Measurements from ENCODE around the gene GBP5.
A peak's percentile ranks its signal among the peaks of the same experiment; 100 is the strongest.

The GBP5 gene

DNA sequence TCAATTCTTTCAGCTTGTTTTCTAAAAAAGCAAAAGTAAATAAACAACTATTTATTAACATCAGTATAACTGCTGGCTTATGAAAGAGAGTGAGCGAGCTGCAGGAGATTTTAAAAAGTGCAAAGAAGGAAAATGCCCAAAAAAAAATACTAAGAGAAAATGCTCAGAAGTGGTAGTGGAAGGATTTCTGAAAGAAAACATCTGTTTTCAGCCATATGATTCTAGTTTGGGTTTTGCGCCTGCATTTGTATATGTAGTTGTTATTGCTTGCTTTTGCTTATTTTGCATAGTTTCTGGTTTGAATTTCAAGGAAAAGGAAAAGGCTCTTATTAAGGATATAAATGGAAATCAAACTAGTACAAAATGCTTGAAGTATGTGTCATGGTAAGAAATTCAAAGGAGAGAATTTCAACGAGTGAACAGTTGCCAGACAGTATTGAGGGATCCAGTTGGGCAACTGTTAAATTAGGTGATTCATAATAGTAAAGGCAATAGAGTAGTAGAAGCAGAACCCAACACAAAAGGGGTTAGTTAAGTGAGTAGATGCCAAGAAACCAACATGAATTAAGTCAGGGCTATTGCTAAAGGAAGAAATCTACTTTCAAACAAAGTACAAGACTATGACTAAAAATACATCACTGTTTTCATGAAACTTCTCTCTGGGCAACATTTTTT is 1.2 kb downstream of the GBP5 start:
- TF ChIP-seq, protein P1, sequence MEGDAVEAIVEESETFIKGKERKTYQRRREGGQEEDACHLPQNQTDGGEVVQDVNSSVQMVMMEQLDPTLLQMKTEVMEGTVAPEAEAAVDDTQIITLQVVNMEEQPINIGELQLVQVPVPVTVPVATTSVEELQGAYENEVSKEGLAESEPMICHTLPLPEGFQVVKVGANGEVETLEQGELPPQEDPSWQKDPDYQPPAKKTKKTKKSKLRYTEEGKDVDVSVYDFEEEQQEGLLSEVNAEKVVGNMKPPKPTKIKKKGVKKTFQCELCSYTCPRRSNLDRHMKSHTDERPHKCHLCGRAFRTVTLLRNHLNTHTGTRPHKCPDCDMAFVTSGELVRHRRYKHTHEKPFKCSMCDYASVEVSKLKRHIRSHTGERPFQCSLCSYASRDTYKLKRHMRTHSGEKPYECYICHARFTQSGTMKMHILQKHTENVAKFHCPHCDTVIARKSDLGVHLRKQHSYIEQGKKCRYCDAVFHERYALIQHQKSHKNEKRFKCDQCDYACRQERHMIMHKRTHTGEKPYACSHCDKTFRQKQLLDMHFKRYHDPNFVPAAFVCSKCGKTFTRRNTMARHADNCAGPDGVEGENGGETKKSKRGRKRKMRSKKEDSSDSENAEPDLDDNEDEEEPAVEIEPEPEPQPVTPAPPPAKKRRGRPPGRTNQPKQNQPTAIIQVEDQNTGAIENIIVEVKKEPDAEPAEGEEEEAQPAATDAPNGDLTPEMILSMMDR (IDR thresholded peaks at IDR 0.05; ENCODE audit: low read depth, low read length) = no peak
- in situ Hi-C loops (cut with HindIII; ENCODE audit: low sequenced_read_pairs) = no loop called here
- peak; percentile 78 for DNase-seq (ENCODE audit: low read depth, low spot score)
- no peak overlapping the region for H3K4me3 ChIP-seq (ENCODE audit: low read depth, low read length)

DNA sequence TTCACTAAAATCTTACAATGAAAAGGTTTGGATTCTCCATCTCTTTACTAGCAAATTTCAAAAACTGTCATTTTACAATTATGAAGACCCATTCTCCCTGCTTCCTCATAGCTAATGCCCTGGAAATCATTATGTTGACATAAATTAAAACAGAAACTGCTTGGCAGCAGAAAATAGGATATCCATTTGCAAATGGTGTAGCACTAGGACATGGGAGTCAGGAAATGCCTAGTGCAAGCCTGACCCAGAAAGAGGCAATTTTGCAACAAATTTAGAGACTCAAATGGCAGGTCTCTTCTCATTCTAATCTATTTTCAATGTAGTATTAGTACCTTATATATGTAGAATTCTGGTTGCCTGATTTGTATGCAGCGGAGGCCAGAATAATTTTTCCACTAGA is 2.2 kb downstream of the GBP5 start:
- TF ChIP-seq, protein P1 (IDR thresholded peaks at IDR 0.05; ENCODE audit: low read depth, low read length) = no peak
- in situ Hi-C loops (cut with HindIII; ENCODE audit: low sequenced_read_pairs) = no loop called here
- H3K4me3 ChIP-seq (ENCODE audit: low read depth, low read length) = no peak overlapping the region
- no peak for DNase-seq (ENCODE audit: low read depth, low spot score)

DNA sequence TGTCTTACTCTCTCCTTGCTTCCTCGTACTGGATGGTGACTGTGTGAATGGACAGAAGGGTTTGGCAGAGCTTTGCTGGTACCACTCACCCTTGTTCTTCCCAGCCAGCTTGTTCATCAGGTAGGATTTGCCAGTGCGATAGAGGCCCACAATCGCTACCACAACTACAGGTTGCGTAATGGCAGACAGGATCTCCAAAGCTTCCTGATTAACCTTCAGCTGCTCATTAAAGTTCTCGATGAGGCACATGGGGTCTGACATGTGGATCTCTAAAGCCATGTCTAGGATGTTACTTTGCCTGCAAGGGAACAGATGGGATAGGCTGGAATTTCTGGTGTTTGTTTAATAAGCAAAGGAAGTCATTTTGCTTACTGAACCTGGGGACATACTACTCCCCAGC is 3.4 kb downstream of the GBP5 start:
- TF ChIP-seq, protein P1 (IDR thresholded peaks at IDR 0.05; ENCODE audit: low read depth, low read length) = no peak
- H3K4me3 ChIP-seq (ENCODE audit: low read depth, low read length) = no peak overlapping the region
- in situ Hi-C loops (cut with HindIII; ENCODE audit: low sequenced_read_pairs) = no loop called here
- no peak for DNase-seq (ENCODE audit: low read depth, low spot score)

DNA sequence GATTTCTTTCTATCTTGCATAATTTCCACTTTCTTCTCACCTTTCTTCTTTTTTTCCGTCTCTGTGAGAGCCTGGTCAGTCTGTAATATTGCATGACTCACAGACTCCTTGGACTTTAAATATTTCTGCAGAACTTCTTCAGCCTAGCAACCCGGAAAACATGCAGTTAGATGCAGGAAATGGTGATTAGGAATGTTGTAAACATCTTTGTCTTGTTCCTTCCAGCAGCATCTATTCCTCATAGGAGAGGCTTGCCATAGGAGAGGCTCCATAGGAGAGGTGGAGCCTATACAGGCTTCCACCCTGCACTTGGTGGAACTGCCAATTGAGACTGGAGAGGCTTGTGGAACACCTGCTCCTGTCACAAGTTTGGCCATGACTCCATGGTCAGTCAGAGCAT is 10.0 kb downstream of the GBP5 start:
- peak; percentile 49 for DNase-seq (ENCODE audit: low read depth, low spot score)
- TF ChIP-seq, protein P1 (IDR thresholded peaks at IDR 0.05; ENCODE audit: low read depth, low read length) = no peak
- no peak overlapping the region for H3K4me3 ChIP-seq (ENCODE audit: low read depth, low read length)
- in situ Hi-C loops (cut with HindIII; ENCODE audit: low sequenced_read_pairs) = no loop called here

DNA sequence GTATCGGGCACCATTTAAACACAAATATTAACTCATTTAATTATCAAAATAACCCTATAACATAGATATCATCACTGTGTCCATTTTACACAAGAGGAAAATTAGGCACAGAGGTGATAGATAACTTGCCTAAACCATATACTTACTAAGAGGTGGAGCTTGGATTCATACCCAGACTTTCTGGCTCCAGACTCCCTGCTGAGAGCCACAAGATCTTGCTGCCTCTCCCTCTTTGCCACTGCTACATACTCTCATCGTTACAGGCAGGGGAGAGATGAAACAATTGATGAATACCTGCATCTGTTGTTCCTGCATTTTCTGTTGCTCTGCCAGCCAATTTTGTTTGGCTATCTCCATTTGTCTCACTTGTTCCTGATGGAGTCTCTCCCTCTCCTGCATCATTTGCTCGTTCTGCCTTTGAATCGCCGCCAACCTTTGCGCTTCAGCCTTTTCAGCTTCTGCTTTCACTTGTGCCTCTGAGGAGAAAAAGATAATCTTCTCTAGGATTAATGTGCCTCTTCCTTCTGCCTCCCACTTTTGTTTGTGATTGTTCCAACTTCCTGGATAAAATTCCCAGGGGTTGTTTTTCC is 10.6 kb downstream of the GBP5 start:
- peak; percentile 41 for DNase-seq (ENCODE audit: low read depth, low spot score)
- no peak overlapping the region for H3K4me3 ChIP-seq (ENCODE audit: low read depth, low read length)
- in situ Hi-C loops (cut with HindIII; ENCODE audit: low sequenced_read_pairs) = no loop called here
- TF ChIP-seq, protein P1 (IDR thresholded peaks at IDR 0.05; ENCODE audit: low read depth, low read length) = no peak

DNA sequence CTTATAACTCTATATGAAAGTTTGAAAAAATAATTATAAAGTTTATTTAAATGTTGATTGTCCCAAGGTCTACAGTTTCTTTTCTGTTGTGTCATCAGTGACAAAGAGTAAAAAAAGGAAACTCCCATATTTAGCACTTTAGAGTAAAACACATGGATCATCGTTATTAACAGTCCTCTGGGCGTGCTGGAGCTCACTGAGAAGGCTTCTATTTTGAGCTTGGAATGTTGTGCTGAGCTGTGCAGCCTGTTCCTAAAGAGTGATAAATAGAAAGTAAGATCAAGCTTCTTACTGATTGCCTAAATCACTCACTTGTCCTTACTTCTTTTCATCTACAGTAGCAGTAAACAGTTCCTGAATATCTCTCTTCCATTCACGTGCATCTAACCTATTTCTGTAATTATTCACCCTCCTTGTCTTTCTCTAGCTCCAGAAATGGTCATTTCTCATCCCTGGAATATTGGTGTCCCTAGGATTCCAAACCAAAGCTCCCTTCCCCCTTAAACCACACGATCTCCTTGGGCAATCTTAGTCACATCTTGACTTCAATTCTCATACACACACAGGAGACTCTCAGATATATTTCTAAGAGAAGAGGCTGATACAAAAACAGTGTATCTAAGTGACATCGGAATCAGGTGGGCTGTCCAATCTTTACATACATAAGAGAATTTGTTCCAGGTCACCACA is 11.9 kb downstream of the GBP5 start:
- in situ Hi-C loops (cut with HindIII; ENCODE audit: low sequenced_read_pairs) = no loop called here
- H3K4me3 ChIP-seq (ENCODE audit: low read depth, low read length) = no peak overlapping the region
- DNase-seq (ENCODE audit: low read depth, low spot score) = peak; percentile 31

More for the DNA sequence above, 11.9 kb downstream of the GBP5 start:
- TF ChIP-seq, protein P1 (IDR thresholded peaks at IDR 0.05; ENCODE audit: low read depth, low read length) = no peak

Data from astrocyte of the spinal cord (primary cell).